Liver (tissue), 9 donors: Measurements from ENCODE around the gene WWOX. TPM values are rescaled to one million over a fixed set of nuclear protein-coding genes. Genes with fewer than 3 reads are reported as not detected.

Experiments used
- DNase-seq: peaks from one replicate; pipeline ENCODE4 v3.0.0-alpha.2; 2017; ENCODE audit warnings: low spot score
- H3K27ac ChIP-seq, 2 donors: one replicate each; pipeline ENCODE4 v1.7.0; 2013; ENCODE audit warnings: inconsistent platforms in 2 of 2, low read length in 2 of 2, control low read depth in 1 of 2, low read depth in 1 of 2, mild to moderate bottlenecking in 1 of 2
- H3K27me3 ChIP-seq, 4 donors: one replicate each; pipeline versions ENCODE4 v1.6.1 to v1.7.0; 2013; ENCODE audit warnings: low read length in 3 of 4, inconsistent platforms in 1 of 4, mild to moderate bottlenecking in 1 of 4, moderate library complexity in 1 of 4; ENCODE audit not compliant: control insufficient read depth in 4 of 4, insufficient read depth in 4 of 4
- H3K36me3 ChIP-seq, 4 donors: one replicate each; pipeline versions ENCODE4 v1.6.1 to v1.7.0; 2013; ENCODE audit warnings: low read length in 3 of 4, mild to moderate bottlenecking in 3 of 4, low read depth in 1 of 4, moderate library complexity in 1 of 4; ENCODE audit not compliant: control insufficient read depth in 4 of 4, insufficient read depth in 3 of 4
- H3K4me1 ChIP-seq, 4 donors: one replicate each; pipeline versions ENCODE4 v1.6.1 to v1.7.0; 2013; ENCODE audit warnings: low read length in 3 of 4, mild to moderate bottlenecking in 3 of 4, moderate library complexity in 1 of 4; ENCODE audit not compliant: control insufficient read depth in 4 of 4, insufficient read depth in 4 of 4
- H3K4me3 ChIP-seq, 3 donors: one replicate each; pipeline versions ENCODE4 v1.6.1 to v1.7.0; 2013; ENCODE audit warnings: low read length in 3 of 3, control low read depth in 1 of 3, low read depth in 1 of 3, mild to moderate bottlenecking in 1 of 3
- H3K9ac ChIP-seq, 2 donors: one replicate each; pipeline ENCODE4 v1.7.0; 2013; ENCODE audit warnings: low read length in 2 of 2, mild to moderate bottlenecking in 2 of 2, moderate library complexity in 2 of 2, control low read depth in 1 of 2, low read depth in 1 of 2
- H3K9me3 ChIP-seq, 4 donors: one replicate each; pipeline versions ENCODE4 v1.6.1 to v1.7.0; 2013; ENCODE audit warnings: low read length in 3 of 4; ENCODE audit not compliant: control insufficient read depth in 4 of 4
- EGR1 ChIP-seq, 2 donors: IDR thresholded peaks; 2 replicates each; pipeline ENCODE4 v1.6.1; 2016 to 2018; ENCODE audit warnings: antibody characterized with exemption in 2 of 2, low read depth in 2 of 2
- FOXA1 ChIP-seq: IDR thresholded peaks from 2 replicates; pipeline ENCODE4 v1.6.1; 2016; ENCODE audit warnings: antibody characterized with exemption
- FOXA2 ChIP-seq: IDR thresholded peaks from 2 replicates; pipeline ENCODE4 v1.6.1; 2016; ENCODE audit warnings: antibody characterized with exemption
- GABPA ChIP-seq, 2 donors: IDR thresholded peaks in 1 of 2; conservative IDR thresholded peaks in 1 of 2; 2 replicates each; pipeline ENCODE4 v1.6.1; 2016; ENCODE audit warnings: antibody characterized with exemption in 2 of 2, mild to moderate bottlenecking in 1 of 2, moderate library complexity in 1 of 2
- HNF4A ChIP-seq, 2 donors: conservative IDR thresholded peaks; 2 replicates each; pipeline ENCODE4 v1.6.1; 2016; ENCODE audit warnings: antibody characterized with exemption in 2 of 2, mild to moderate bottlenecking in 2 of 2
- JUND ChIP-seq, 2 donors: IDR thresholded peaks; 2 replicates each; pipeline ENCODE4 v1.6.1; 2016; ENCODE audit warnings: antibody characterized with exemption in 2 of 2
- NR2F2 ChIP-seq: IDR thresholded peaks from 2 replicates; pipeline ENCODE4 v1.6.1; 2016; ENCODE audit warnings: antibody characterized with exemption
- RAD21 ChIP-seq, 2 donors: IDR thresholded peaks; 2 replicates each; pipeline ENCODE4 v1.6.1; 2016; ENCODE audit warnings: antibody characterized with exemption in 2 of 2, mild to moderate bottlenecking in 2 of 2
- RXRA ChIP-seq, 2 donors: IDR thresholded peaks; 2 replicates each; pipeline ENCODE4 v1.6.1; 2017 to 2018; ENCODE audit warnings: antibody characterized with exemption in 2 of 2, mild to moderate bottlenecking in 1 of 2
- SP1 ChIP-seq: IDR thresholded peaks from 2 replicates; pipeline ENCODE4 v1.6.1; 2018; ENCODE audit warnings: antibody characterized with exemption, mild to moderate bottlenecking
- TAF1 ChIP-seq: conservative IDR thresholded peaks from 2 replicates; pipeline ENCODE4 v1.6.1; 2016; ENCODE audit warnings: antibody characterized with exemption, mild to moderate bottlenecking
- YY1 ChIP-seq: IDR thresholded peaks from 2 replicates; pipeline ENCODE4 v1.6.1; 2016; ENCODE audit warnings: antibody characterized with exemption, mild to moderate bottlenecking
- WGBS: extraction: QIAGEN DNeasy Blood & Tissue Kit; methylation state at CpG from one replicate; pipeline ENCODE4 v1.1.7; 2013; 5-methylcytosine and 5-hydroxymethylcytosine counted together
- polyA plus RNA-seq, 2 donors: library from polyadenylated mRNA; stranded (reverse) in 1 of 2; unstranded in 1 of 2; fragments of 200-250 nt in 1 of 2; fragments of >200 nt in 1 of 2; fragmentation: Nextera tagmentation in 1 of 2; extraction: Ambion mirVana in 1 of 2; gene quantifications; one replicate each; pipeline versions ENCODE4 v1.2.1 to v1.2.3, GENCODE V29; 2013 to 2015
- total RNA-seq, 2 donors: library from RNA; depleted of rRNA; stranded (reverse); fragments of >200 nt; gene quantifications; one replicate each; pipeline ENCODE4 v1.2.3, GENCODE V29; 2014
- TF ChIP-seq, protein P1 (sequence below): IDR thresholded peaks from 2 replicates; pipeline ENCODE4 v1.6.1; 2016; ENCODE audit warnings: antibody characterized with exemption
- TF ChIP-seq, protein P2 (sequence below): fragments of 150-350 bp; IDR thresholded peaks from 2 replicates; pipeline ENCODE4 v1.5.1; 2017; ENCODE audit warnings: improper control_type of control experiment, low read depth, low read length; ENCODE audit not compliant: missing input control
- TF ChIP-seq, protein P3 (sequence below): IDR thresholded peaks from 2 replicates; pipeline ENCODE4 v1.6.1; 2016; ENCODE audit warnings: antibody characterized with exemption
- TF ChIP-seq, protein P4 (sequence below): IDR thresholded peaks from 2 replicates; pipeline ENCODE4 v1.6.1; 2016; ENCODE audit warnings: antibody characterized with exemption
- TF ChIP-seq, protein P5 (sequence below): IDR thresholded peaks from 2 replicates; pipeline ENCODE4 v1.6.1; 2016; ENCODE audit warnings: antibody characterized with exemption, mild to moderate bottlenecking
- donor health status: healthy.
- donor health status: healthy.
- donor health status: healthy.
- donor health status: healthy.
- donor health status: healthy.

The WWOX gene
- total and polyA plus RNA-seq, 4 donors = 9.8 to 46.0 (median 15.3) TPM

DNA sequence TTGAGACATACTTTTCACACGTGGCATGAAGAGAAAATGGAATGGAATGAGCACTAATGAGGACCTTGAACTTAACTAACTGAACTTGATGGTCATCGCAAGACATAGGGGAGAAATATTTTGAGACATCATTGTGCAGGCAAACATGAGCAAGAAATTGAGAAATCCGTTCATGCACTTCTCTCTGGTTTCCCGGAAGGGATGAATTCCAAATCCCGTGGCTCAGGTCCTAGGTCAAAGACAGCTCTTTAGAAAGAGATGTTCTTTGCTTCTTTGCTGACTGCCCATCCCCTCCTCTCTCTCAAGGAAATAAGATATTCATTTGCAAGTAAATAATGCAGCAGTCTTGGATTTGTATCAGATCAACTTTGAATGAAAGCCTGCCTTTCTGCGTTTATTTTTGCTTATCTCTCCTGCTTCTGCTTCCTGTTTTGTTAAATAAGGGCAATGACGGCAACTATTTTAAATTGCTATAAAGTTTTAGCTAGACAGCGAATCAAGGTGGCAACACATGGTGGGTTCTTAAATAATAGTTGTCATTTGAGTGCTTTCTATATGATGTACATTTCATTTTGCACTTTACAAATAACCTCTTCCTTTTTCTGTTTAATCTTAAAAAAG, 843.3 kb downstream of the WWOX start:
- Histone ChIP-seq H3K27ac (no peak overlapping the region), H3K9ac (no peak overlapping the region), H3K27me3 (no peaks in the 10 kb centered on the region), H3K9me3 (no peaks in the 10 kb centered on the region), H3K4me3 (no peak overlapping the region), H3K4me1 (no peaks in the 10 kb centered on the region), H3K36me3 (no peaks in the 10 kb centered on the region)
- TF ChIP-seq NR2F2 (peak; percentile 28), EGR1 (IDR thresholded peaks at IDR 0.05; ENCODE audit: low read depth in 2 of 2) (no peak)
- DNase-seq = no peak
- 49% methylated on average over 8 of the region's 8 CpGs for WGBS

DNA sequence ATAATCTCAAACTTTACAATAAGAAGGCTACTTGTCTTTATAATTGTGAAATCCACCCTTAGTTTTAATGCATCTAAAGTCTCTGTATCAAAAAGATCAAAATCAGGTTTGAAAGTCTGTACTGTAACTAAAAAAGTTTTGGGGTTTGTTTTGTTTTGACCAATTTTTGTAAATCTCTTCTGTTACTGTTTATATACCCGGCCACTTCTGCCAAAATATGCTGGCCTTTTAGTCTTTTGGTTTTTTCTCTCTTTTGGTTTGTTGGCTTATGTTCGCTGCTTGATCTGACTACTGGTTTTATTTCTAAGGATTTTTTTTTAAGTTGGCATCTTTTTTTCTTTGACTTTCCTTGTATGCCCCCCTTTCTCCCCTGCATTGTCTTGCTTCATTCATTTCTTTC, 845.9 kb downstream of the WWOX start:
- no peaks in the 10 kb centered on the region for H3K4me1 ChIP-seq
- no peaks in the 10 kb centered on the region for H3K9me3 ChIP-seq
- no peak overlapping the region for H3K27ac ChIP-seq
- H3K4me3 ChIP-seq = no peak overlapping the region
- no peak for DNase-seq
- 82% methylated on average over 2 of the region's 2 CpGs for WGBS
- no peaks in the 10 kb centered on the region for H3K27me3 ChIP-seq
- H3K36me3 ChIP-seq = no peaks in the 10 kb centered on the region
- TF ChIP-seq JUND (IDR thresholded peaks at IDR 0.05) = no peak
- TF ChIP-seq HNF4A (conservative IDR thresholded peaks at IDR 0.05) = no peak
- TF ChIP-seq SP1 = no peak
- TF ChIP-seq YY1 = no peak
- TF ChIP-seq, protein P1, sequence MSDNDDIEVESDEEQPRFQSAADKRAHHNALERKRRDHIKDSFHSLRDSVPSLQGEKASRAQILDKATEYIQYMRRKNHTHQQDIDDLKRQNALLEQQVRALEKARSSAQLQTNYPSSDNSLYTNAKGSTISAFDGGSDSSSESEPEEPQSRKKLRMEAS = no peak
- TF ChIP-seq, protein P2, sequence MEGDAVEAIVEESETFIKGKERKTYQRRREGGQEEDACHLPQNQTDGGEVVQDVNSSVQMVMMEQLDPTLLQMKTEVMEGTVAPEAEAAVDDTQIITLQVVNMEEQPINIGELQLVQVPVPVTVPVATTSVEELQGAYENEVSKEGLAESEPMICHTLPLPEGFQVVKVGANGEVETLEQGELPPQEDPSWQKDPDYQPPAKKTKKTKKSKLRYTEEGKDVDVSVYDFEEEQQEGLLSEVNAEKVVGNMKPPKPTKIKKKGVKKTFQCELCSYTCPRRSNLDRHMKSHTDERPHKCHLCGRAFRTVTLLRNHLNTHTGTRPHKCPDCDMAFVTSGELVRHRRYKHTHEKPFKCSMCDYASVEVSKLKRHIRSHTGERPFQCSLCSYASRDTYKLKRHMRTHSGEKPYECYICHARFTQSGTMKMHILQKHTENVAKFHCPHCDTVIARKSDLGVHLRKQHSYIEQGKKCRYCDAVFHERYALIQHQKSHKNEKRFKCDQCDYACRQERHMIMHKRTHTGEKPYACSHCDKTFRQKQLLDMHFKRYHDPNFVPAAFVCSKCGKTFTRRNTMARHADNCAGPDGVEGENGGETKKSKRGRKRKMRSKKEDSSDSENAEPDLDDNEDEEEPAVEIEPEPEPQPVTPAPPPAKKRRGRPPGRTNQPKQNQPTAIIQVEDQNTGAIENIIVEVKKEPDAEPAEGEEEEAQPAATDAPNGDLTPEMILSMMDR = no peak
- TF ChIP-seq TAF1 = no peak
- TF ChIP-seq FOXA2 = no peak
- TF ChIP-seq RXRA (IDR thresholded peaks at IDR 0.05) = no peak
- TF ChIP-seq GABPA (IDR thresholded peaks at IDR 0.05 in 1 of 2, conservative IDR thresholded peaks at IDR 0.05 in 1 of 2) = no peak
- TF ChIP-seq, protein P3, sequence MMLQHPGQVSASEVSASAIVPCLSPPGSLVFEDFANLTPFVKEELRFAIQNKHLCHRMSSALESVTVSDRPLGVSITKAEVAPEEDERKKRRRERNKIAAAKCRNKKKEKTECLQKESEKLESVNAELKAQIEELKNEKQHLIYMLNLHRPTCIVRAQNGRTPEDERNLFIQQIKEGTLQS = no peak
- TF ChIP-seq NR2F2 = no peak
- TF ChIP-seq EGR1 (IDR thresholded peaks at IDR 0.05; ENCODE audit: low read depth in 2 of 2) = no peak
- TF ChIP-seq FOXA1 = no peak
- TF ChIP-seq, protein P4, sequence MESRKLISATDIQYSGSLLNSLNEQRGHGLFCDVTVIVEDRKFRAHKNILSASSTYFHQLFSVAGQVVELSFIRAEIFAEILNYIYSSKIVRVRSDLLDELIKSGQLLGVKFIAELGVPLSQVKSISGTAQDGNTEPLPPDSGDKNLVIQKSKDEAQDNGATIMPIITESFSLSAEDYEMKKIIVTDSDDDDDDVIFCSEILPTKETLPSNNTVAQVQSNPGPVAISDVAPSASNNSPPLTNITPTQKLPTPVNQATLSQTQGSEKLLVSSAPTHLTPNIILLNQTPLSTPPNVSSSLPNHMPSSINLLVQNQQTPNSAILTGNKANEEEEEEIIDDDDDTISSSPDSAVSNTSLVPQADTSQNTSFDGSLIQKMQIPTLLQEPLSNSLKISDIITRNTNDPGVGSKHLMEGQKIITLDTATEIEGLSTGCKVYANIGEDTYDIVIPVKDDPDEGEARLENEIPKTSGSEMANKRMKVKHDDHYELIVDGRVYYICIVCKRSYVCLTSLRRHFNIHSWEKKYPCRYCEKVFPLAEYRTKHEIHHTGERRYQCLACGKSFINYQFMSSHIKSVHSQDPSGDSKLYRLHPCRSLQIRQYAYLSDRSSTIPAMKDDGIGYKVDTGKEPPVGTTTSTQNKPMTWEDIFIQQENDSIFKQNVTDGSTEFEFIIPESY = no peak
- TF ChIP-seq, protein P5, sequence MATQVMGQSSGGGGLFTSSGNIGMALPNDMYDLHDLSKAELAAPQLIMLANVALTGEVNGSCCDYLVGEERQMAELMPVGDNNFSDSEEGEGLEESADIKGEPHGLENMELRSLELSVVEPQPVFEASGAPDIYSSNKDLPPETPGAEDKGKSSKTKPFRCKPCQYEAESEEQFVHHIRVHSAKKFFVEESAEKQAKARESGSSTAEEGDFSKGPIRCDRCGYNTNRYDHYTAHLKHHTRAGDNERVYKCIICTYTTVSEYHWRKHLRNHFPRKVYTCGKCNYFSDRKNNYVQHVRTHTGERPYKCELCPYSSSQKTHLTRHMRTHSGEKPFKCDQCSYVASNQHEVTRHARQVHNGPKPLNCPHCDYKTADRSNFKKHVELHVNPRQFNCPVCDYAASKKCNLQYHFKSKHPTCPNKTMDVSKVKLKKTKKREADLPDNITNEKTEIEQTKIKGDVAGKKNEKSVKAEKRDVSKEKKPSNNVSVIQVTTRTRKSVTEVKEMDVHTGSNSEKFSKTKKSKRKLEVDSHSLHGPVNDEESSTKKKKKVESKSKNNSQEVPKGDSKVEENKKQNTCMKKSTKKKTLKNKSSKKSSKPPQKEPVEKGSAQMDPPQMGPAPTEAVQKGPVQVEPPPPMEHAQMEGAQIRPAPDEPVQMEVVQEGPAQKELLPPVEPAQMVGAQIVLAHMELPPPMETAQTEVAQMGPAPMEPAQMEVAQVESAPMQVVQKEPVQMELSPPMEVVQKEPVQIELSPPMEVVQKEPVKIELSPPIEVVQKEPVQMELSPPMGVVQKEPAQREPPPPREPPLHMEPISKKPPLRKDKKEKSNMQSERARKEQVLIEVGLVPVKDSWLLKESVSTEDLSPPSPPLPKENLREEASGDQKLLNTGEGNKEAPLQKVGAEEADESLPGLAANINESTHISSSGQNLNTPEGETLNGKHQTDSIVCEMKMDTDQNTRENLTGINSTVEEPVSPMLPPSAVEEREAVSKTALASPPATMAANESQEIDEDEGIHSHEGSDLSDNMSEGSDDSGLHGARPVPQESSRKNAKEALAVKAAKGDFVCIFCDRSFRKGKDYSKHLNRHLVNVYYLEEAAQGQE = no peak
- TF ChIP-seq RAD21 (IDR thresholded peaks at IDR 0.05) = no peak
- no peak overlapping the region for H3K9ac ChIP-seq
